Measurements from ENCODE around the gene DDA1.

GRCh38 chr19:17263712-17264640, 45.4 kb upstream of the DDA1 start:
- TF ChIP-seq CTCF (IDR thresholded peaks at IDR 0.05; ENCODE audit: insufficient read depth, low read length), result no peak
- TF ChIP-seq REST (IDR thresholded peaks at IDR 0.05; ENCODE audit: insufficient replicate concordance, low read depth), result no peak
- no peak for TF ChIP-seq POLR2AphosphoS5 (IDR thresholded peaks at IDR 0.05; ENCODE audit: low read depth)

All from HL-60 (cell line).